ENCODE data around the gene OAF.
A peak's percentile ranks its signal among the peaks of the same experiment; 100 is the strongest.
"Not testable (repeated sequence)": the region's sequence is repeated elsewhere in the genome, so short reads cannot be mapped to it uniquely, and the experiment has no call there.

The OAF gene

DNA sequence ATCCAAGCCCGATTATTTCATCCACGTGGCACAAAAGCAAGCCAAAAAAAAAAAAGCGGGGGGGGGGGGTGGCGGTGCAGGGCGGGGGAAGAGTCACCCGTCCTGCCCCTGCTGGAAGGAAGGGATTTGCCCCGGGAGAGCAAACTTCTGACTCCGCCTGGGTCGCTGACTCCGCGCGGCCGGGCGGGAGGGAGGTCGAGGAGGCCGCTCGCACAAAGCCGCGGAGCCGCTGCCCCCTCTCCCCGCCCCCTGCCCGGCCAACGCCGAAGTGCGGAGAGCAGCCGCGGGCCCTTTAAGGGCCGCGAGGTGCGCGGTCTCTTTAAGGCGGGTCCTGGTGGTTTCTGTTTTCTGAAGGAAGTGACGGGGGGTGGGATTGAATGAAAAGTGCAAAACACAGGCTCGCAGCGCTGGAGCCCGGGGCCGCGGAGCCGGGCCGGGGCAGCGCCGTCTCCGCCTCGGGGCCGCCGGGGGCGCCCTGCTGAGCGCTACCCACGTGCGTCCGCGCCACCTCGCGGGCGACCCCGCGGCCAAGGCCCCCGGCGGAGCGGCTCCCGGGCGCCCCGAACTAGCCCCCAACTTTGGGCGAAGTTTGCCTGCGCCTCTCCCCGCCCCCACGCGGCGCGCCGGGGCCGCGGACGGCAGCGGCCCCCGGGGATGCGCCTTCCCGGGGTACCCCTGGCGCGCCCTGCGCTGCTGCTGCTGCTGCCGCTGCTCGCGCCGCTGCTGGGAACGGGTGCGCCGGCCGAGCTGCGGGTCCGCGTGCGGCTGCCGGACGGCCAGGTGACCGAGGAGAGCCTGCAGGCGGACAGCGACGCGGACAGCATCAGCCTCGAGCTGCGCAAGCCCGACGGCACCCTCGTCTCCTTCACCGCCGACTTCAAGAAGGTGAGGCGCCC, at the start of gene OAF:
Gene OAF, plus strand, starts transcription at position 407 of the 896 bp plus-strand sequence. Its CDS starts 248 bp downstream, at position 655.
- peak; percentile 70 for DNase-seq

GRCh38 chr11:120167659-120168058, 43.2 kb upstream of the OAF start:
- no peak for DNase-seq

GRCh38 chr11:120168108-120168959, 42.5 kb upstream of the OAF start:
- DNase-seq = no peak

DNA sequence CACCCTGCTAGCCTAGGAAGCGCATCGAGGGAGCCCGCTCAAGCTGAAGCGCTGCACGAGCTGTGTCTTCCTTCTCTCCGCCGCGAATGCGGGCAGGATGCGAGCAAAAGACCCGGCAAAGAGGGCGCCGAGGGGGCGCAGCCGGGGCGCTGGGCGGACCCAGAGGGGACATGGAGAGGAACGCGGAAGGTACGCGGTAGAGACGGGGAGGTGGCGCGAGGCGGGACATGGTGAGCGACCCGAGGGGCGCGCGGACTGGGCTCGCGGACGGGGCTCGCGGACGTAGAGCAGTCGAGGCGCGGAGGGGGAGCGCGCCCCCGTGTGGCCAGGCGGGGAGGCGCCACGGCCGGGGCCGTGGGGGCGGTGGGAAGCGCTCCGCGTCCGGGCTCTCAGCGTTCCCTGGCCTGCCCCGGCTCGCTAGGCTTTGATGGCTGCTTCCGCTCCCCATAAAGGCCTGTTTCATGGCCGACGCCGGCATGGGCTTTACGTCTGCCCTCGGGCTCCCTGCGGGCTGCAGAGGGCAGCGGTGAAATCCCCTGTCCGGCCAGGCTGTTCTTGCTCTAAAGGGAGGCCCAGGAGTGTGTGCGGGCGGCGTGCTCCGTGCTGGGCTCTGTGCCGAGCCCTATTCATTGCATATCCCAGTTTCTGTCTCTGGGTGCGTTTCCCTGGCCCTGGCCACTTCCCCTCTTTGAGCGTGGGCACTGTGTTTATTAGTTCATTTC, 41.7 kb upstream of the OAF start:
- peak; percentile 51 for DNase-seq

DNA sequence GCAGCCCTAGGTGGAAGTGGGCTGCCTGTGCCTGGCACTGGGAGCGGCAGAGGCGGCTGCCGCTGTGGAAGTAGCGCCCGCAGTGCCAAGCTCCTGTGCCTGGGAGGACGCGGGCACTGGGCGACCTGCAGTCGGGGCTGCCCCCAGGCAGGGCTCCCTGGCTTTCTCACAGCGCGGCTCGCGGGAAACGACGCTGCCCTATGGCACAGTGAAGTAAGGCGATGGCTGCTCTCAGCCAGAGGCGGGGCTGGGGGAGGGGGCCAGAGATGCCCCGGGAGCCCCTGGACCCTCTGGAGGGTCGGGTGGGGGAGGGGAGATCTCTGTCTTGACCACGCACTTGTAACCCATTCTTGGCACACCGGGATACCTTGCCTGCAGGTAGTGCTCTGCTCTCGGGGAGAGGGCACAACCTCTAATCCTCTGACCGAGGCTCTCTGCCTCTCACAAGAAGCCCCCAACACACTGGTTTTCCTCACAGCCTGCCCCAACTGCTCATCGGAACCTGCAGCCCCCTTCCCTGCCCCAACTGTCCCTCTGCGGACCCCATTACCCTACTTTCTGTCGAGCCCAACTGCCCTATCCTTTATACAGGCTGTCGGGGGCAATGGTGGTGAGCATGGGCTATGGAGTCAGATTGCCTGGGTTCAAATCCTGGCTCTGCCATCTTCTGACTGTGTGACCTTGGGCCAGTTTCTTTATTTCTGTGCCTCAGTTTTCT, 40.7 kb upstream of the OAF start:
- no peak for DNase-seq

- DNase-seq = no peak
Observed at GRCh38 chr11:120170741-120171261, 40.0 kb upstream of the OAF start.

DNA sequence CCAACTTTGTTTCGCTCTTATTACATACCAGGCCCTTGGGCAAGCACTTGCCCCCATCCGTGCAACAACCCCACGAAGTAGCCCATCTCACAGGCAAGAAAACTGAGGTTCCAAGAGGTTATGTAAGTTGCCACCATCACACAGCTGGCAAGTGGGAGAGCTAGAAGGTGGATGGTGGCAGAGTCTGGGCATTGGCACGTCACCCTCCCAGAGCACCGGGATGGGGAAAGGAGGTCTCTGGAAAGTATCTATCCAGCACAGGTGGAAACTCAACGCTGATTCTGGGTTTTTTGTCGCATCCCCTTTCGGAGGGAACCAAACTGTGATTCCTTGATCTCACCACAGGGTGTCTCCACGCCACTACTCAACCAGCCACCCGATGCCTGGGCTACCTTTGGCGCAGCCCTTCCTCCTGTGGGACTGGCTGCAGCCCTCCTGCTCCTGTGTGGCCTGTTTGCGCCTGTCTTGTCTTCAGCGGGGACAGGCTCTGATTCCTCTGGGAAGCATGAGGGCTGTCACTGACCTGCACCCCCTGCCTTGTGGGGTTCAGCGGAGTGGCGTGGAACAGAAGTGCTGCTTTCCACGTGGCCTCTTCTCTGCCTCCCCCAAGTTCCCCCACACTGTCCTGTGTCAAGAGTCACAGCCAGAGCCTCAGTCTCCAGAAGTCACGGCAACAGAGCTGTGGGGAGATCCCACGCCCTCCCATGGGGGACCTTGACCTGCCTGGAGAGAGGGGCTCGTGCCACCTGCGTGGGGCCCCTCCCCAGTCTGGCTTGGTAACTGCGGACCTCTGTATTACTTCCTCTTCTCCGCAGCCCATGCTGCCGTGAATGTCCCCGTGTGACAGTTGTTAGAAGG, 38.5 kb upstream of the OAF start:
- DNase-seq = peak; percentile 42

DNA sequence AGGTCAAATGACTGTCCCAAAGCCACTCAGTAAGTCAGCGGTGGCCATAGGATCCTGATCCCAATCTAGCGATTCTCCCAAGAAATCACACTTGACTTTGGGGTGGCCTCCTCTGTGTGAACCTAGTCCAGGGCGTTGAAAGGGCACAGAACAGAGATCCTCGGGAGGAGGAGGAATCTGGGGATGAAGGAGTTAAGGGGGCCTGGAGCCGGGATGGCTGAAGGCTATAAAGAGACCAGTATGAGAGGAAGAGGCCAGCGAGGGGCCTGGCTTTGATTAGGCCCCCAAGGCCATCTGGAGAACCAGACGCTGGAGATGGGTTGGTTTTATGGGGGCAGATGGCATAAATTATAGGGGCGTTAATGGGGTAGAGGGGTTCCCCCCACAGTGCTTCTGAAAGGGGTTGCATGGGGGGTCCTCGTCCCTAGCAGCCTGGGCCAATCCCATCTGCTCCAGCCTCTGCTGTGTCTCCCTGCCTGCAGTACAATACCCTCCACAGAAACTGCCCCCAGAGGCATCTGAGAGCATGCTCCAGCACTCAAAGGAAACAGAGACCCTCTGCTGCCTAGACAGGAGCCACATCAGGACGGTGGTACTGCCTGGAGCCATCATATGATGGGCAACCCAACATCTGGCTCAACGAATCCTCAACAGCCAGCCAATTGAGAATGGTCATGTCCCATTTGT, 37.7 kb upstream of the OAF start:
- no peak for DNase-seq

- DNase-seq = no peak
Observed at GRCh38 chr11:120173807-120174206, 37.0 kb upstream of the OAF start.

- no peak for DNase-seq
Observed at GRCh38 chr11:120174866-120175265, 36.0 kb upstream of the OAF start.

DNA sequence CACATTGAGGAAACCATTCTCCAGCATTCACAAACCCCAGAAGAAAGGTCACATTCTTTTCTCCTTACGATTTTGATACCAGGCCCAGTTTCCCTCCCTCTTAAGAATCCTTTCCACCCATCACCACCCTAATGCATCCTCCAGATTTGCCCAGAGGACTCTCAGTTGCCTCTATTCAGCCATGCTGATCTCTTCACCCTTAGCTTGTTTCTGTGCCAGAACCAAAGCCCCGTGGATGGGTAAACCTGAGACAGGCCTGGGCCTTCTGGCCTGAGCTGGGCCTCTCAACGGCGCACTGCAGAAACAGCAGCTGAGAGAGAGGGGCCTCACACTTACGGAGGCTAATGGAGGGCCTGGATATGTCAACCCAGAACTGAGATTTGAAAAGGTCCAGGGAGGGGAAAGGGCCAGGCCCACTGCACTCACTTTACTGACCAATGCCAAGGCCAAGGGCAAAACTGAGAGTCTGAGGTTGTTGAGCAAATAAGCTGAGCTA, 32.2 kb upstream of the OAF start:
- no peak for DNase-seq

- no peak for DNase-seq
Observed at GRCh38 chr11:120179057-120179672, 31.7 kb upstream of the OAF start.

GRCh38 chr11:120180063-120180462, 30.8 kb upstream of the OAF start:
- not testable (repeated sequence) for DNase-seq

DNA sequence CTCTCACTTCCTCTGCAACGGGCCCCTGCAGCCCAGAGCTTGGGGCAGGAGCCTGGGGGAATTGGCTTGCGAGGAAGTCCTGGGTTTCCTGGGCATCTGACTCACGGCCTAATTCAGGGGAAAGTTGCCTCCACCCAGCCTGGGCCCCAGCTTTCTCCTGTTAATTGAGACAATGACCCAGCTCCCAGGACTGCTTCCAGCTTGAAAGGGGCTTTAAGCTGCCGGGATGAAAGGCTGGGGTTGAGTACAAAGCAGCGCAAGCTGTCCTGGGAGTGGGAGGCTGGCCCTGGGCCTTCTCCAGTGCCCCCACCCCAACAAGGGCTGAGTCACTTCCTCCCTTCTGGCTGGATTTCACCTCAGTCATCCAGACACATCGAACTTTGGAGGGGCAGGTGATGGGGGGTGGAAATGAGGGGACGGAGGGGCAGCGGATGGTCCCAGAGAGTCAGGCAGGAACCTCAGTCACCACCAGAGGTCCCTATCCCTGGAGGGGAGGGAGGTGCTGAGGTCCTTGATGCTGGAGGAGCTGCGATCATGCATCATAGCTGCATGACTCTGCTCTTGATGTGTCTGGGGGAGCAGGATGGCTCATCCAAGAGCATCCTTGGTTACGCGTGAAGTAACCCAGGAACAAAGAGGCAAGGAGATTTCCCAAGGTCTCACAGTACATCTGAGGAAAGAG, 30.1 kb upstream of the OAF start:
- no peak for DNase-seq

DNA sequence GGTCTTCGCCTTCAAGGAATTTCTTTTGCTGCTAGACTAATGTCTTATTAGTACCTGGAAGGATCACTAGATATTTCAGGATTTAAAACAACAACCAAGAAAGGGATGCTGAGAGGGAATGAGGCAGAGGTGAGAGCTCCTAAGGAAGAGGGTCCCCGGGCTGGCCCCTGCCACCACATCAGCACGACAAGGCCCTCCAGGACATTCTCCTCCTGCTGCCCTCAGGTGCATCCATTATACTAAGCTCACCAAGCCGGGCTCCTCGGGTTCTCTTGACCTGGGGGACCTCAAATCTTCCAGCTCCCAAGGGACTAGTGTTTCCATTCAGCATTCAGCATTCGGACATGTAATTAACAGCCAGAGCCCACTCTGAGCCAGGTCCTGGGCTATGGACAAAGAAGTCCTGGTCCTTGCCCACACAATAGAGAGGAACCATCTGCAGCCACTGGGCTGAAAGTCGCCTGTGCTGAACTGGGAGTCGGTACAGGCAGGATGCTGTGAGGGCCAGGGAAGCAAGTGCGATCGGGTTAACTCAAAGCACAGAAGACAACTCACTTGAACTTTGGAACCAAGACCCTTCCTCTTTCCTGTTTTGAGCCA, 29.4 kb upstream of the OAF start:
- no peak for DNase-seq

GRCh38 chr11:120182372-120182771, 28.5 kb upstream of the OAF start:
- no peak for DNase-seq

GRCh38 chr11:120182790-120183491, 27.9 kb upstream of the OAF start:
- DNase-seq = no peak

- no peak for DNase-seq
Observed at GRCh38 chr11:120183701-120184141, 27.1 kb upstream of the OAF start.

Measured in CD4-positive, alpha-beta T cell treated with Interleukin-12 subunit alpha and Interleukin-12 subunit beta, for 1 hour (primary cell).